Measurements from ENCODE around the gene DYNLT1.
"Not testable (repeated sequence)": the region's sequence is repeated elsewhere in the genome, so short reads cannot be mapped to it uniquely, and the experiment has no call there.

DYNLT1 gene

DNA sequence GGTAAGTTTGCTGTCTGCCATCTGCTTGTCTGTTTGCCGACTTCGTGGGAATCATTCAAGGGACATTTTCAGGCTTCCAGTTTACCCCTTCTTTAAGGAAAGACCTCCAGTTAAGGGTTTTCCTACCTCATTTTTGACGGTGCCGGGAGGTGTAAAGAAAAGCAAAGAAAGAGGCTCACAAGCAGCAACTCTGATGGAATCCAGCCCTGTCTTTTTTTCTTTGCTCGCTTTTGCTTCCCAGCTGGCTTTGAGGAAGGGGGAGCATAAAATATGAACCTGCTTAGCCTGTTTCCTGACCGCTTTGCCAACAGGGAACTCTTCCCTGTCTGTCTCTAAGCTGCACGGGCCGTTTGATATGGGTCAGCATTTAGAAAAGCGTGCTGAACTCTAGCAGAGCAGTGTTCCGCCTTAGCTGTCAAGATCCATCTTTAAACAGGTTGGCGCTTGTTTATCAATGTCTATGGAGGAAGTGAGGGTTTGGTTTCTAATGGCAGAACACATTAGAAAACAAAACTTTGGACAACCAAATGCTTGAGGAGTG lies 19.2 kb upstream of the DYNLT1 start:
- DNase-seq (ENCODE audit: low read depth in 2 of 2), result no peak

DNA sequence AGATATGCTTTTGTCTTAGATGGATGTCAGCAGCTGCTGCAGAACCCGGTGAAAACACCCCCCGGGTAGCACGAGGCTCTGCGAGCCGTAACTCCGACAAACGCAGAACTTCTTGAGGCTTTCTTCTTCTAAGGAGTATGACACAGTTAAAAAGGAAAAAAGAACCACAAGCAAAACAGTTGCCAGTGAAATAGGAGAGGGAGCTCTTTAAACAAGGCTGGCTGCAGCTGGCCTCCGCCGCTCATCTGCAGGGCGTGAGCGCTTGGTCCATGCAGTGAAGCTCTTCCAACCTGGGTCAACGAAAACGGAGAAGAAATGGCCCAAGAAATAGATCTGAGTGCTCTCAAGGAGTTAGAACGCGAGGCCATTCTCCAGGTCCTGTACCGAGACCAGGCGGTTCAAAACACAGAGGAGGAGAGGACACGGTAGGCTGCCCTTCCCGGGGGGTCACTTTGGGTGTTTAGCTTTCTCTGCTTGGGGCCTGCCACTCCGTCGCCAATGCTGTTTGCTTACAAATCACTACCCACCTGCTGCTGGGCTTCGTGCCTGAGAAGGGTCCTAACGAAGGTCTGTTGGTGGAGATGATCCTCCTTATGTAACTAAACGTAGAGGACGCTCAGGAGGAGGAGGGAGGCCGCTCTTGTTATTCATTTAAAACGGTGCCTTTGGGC lies 18.5 kb upstream of the DYNLT1 start:
- DNase-seq (ENCODE audit: low read depth in 2 of 2), result no peak

DNA sequence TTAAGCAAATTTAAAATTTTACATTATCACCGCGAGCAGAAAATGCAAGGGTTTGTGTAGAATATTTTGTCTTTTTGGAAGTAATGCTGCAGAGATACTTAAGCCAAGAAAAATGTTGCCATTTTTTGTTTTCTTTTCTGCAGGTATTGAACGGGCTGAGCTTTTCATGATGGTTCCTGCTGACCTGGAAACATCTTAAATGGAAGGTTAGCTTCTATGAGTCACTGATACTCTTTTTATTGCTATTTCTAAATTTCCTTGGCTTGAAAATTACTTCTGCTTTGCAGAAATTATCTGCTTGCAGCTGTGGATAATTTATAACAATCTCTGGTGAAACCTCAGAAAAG lies 18.0 kb upstream of the DYNLT1 start:
- no peak for DNase-seq (ENCODE audit: low read depth in 2 of 2)

DNA sequence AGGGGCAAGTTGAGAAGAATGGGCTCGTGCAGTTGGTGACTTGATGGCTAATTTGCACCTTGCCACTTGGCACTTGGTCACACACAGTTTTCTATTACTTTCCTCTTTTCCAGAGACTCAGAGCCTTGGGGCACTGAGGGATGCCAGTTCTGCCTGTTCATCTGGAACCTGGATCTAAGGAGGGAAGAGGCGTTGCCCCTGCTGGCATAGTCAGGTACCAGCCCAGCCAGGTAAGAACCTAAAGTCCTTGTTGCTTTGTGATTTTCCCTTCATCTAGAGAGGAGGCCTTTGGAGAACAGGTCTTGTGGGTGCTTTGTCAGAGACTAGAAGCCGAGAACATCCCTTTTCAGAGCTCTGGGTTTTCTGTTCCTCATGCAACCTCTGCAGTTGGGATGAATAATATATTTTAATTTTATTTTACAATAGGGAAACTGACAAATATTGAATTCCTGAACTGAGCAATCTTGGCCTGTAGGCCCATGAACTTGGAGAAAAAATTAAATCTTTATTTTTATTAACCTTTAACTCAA lies 16.7 kb upstream of the DYNLT1 start:
- DNase-seq (ENCODE audit: low read depth in 2 of 2), result no peak

DNA sequence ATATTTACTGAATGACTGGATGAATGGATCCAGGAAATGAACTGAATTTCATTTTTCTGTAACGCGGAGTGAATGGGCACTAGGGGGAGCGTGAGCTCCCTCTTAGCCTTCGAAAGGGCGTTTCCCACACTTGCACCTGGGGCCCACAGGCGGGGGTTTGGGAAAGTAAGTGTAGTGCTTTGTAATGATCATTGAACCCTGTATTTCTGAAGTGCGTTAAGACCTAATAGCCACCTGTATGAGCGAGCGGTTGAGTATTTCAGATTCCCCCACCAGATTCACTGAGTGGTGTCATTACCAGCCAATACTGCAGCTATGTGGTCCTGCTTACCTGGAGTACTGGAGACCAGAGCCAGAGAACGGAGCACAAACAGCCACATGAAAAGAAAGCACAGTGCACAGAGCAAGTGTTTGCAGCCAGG lies 15.8 kb upstream of the DYNLT1 start:
- no peak for DNase-seq (ENCODE audit: low read depth in 2 of 2)

DNA sequence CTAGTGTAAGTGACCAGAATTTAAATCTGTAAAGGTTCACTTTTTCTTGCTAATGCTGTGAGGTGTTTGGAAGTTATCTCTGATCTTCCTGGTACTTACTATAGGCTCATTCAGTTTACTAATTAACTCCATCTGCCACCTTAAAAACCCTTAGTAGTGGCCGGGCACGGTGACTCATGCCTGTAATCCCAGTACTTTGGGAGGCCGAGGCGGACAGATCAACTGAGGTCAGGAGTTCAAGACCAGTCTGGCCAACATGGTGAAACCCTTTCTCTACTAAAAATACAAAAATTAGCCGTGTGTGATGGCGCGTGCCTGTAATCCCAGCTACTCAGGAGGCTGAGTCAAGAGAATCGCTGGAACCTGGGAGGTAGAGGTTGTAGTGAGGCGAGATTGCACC lies 12.4 kb upstream of the DYNLT1 start:
- not testable (repeated sequence) for DNase-seq (ENCODE audit: low read depth in 2 of 2)

DNA sequence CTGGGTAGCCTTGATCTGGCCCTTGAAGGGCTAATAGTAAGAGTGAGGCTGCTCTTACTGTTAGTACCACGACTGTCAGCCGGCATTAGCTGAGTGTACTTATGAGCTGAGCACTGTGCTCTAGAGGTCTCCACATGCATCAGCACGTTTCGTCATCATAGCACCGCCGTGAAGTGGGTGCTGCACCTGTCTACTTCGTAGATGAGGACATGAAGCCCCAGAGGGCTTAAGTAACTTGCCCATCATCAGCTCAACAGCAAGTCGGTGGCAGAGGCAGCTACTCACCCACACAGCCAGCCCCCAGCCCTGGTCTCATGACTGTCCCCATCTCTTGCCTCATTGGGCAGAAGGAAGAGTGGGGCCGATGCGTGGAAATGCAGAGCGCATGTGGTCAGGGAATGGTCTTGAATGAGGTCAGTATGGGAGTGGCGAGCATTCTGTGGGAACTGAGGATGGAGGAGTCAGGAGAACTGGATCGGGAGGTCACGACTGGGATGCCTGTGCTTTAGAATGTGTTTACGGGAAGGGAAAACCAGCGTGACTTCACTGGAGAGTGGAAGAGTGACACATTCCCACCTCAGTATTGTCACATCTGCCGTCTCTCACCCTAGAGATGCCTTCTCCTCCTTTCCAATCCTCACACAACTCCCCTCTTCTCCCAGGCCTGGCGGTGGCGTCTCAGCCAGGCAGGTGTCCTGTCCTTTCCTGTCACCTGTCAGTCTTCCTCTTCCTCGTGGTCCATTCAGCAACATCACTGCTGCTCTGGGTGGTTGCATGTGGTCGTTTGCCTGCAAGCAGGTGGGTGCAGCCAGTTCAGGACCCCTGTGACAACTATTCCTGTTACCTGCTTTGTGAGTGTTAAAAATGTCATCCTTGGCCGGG lies 11.3 kb upstream of the DYNLT1 start:
- DNase-seq (ENCODE audit: low read depth in 2 of 2), result no peak

DNA sequence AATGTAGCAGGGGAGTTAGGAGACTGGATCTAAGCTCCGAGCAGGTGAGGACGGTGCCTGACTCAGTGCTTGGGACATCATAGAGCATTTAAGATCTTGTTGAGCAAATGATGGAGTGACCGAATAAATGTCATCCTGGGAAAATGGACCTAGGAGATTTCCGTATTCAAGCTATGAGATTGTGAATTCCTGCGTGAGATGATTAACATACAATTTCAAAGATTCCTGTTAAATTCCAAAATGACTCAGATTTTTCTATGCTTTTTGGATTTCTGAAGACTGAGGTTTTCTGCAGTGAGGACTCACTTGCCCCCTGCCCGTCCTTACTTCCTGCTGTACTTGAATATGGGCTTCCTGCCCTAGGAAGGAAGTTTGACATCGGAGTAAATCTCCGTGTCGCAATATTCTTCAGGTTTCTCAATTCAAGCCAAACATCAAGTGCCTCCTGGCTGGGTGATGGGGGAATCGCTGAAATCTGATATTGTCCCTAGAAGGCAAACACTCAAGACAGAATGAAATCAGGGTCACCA lies 10.5 kb upstream of the DYNLT1 start:
- no peak for DNase-seq (ENCODE audit: low read depth in 2 of 2)

DNA sequence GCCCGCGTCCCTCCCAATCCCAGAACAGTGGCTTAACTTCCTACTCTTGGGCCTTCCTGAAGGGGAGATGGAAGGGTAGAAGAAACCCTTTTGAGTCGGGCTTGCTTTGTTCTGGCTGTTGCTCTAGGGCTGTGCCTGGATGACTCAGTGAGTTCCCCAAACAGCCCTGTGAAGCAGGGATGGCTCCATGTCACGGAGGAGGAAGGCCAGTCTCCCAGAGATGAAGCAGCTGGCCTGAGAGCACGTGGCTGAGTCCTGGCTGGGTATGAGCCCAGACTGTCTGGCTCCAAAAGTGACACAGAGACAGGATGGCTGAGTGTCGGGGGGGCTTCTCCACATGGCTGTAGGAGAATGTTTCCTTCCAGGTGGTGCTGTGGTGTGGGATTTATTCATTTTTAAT lies 10.0 kb upstream of the DYNLT1 start:
- DNase-seq (ENCODE audit: low read depth in 2 of 2), result no peak

DNA sequence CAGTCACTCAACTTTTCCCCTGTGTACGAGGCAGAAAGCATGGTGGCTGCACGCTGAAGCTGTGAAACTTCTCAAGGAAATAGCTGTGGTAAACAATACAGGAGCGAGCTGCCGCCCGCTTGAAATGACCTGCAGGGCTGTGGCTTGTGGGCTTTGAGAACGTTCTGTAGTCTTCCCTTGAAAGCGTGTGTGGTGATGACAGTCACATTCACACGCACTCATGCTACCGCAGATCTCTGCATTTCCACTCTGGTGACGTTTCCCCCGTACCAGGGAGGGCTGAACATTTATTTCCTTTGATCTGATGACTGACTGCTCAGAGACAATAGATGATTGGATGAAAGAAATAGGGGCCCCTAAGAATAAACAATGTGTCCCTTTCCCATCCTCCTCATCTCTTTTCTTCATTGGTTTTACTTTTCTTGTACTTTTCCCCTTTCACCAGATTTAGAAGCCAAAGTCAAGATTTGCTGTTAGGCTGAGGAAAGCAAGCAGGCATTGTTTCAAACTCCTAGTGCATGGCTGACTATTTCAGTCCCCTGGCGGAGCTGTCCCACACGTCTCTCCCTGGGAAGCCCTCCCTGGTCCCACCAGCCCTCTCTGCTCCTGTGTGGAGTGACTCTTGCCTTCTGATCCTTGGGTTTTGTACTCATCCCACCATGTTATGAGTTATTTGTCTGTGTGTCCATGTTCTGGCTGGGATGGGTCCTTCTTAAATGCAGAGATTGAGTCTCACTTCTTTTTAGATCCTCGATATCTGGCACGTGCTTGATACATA lies 9.2 kb upstream of the DYNLT1 start:
- peak; percentile 66 to 85 for DNase-seq (ENCODE audit: low read depth in 2 of 2)

DNA sequence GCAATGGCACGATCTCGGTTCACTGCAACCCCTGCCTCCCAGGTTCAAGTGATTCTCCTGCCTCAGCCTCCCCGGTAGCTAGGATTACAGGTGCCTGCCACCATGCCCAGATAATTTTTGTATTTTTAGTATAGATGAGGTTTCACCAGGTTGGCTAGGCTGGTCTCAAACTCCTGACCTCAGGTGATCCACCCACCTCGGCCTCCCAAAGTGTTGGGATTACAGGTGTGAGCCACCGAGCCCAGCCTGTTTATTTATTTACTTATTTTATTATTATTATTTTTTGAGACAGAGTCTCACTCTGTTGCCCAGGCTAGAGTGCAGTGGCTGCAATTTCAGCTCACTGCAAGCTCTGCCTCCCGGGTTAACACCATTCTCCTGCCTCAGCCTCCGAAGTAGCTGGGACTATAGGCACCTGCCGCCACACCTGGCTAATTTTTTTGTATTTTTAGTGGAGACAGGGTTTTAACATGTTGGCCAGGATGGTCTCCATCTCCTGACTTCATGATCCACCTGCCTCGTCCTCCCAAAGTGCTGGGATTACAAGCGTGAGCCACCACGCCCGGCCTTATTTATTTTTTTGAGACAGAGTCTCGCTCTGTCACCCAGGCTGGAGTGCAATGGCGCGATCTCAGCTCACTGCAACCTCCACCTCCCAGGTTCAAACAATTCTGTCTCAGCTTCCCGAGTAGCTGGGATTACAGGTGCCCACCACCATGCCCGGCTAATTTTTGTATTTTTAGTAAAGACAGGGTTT lies 7.6 kb upstream of the DYNLT1 start:
- not testable (repeated sequence) for DNase-seq (ENCODE audit: low read depth in 2 of 2)

DNA sequence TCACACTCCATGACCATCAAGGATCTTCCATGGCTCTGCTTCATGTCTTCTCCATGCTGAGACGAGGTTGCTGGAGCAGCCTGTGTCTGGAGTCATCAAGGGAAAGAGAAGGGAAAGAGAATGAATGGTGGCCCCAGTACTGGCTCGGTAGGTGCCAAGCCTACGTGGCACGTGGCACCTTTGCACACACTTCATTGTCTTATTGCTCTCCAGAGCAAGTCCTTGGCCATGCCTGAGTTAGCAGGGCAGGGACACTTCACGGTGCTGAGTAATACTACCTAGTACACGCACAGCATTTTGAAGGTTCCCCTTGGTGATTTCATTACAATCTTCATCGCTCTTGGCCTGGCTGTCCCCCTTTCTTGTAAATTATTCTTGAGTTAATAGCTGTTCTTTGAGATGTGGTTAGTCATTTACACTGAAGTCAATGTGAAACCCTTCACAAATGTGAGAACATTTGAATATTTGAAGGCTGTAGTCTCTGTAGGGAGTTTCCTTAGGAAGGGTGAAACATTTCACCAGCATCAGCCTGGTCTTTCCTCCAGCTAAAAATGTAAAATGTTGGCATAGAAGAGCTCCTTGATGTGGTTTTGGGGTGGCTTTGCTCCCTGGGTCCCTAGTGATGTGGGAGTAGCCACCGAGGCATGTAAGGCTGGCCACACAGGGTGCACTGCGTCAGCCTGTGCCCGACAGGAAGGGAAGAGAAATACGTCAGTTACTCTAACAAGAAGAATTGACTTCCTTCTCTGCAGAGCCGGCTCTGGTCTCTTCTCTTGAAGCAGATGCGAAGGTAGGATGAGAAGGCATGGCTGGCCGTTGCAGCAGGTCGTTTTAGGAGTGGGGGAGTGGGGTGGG lies 5.0 kb upstream of the DYNLT1 start, which contains the start of gene SYTL3:
Gene SYTL3 (plus strand): TSS at position 766 of the 855 bp plus-strand sequence. CDS start 13,215 bp downstream, outside the sequence.
- peak; percentile 65 to 81 for DNase-seq (ENCODE audit: low read depth in 2 of 2)

DNA sequence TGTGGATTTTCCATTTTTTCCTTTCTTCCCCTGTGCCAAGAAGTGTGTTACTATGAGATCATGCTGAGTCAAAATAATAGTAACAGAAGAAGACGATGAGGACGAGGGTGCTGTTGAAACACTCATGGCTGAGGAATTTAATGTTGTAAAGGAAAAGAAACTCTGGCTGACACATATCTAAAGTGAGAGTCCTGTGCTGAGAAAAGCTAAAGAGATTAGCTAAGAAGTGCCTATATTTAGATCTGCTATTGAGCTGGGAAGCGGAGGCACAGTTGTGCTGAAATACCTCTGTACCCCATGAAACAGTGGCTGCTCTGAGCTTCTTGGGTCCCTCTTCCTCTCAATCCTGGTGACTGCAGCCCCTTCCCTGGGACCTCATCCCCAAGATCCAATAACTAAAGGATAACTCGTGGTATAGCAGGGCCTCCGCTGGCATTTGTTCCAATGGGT lies 4.2 kb upstream of the DYNLT1 start:
- no peak for DNase-seq (ENCODE audit: low read depth in 2 of 2)

DNA sequence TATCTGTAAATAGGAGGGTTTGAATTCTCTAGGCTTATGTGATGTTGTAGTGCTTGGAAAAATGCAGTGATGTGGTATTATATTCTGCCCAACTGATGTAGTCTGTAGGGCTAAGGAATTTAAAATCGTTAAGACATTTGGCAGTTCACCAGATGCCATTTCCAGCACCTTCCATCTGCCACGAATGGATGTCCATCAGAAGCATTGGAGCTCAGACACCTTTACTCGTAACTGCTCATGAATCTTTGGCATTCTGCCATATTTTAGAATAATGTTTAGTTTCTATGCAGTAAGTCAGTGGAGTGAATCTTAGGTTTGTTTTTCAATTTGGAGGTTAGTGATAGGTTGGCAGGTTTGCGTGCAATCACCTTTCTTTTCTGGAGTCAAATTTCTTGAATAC lies 3.0 kb upstream of the DYNLT1 start:
- no peak for DNase-seq (ENCODE audit: low read depth in 2 of 2)

DNA sequence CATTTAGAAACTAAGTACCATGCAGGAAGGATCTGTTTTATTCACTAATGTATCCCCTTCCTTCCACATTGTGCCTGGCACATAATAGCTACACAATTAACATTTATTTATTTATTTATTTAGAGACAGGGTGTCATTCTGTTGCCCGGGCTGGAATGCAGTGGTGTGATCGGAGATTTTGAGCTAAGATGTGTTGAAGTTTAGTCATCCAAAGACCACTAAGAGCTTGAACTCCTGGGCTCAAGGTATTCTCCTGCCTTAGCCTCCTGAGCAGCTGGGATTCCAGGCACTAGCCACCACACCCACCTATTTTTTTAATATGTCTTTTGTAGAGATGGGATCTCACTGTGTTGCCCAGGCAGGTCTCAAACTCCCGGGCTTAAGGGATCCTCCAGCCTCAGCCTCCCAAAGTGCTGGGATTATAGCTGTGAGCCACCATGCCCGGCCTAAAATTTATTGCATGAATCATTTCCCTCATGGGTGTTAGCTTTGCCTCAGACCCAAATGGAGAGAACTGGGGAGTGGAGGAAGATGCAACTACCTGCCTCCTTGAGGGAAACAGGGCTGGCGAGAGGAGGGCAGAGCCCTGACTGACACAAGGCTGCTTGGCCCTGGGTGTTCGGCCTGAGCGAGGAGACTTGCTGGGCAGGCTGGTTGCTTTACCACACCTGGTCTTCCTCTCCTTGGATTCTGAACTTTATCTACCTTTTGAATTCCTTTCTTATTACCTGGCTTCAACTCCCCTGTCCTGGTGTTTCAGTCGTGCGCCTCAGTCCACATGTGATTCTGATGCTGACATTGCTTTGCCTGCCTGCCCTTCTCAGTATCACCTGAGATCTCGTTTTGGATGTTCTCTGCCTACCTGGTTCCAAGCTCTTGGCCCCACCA lies 1.7 kb upstream of the DYNLT1 start:
- no peak for DNase-seq (ENCODE audit: low read depth in 2 of 2)

DNA sequence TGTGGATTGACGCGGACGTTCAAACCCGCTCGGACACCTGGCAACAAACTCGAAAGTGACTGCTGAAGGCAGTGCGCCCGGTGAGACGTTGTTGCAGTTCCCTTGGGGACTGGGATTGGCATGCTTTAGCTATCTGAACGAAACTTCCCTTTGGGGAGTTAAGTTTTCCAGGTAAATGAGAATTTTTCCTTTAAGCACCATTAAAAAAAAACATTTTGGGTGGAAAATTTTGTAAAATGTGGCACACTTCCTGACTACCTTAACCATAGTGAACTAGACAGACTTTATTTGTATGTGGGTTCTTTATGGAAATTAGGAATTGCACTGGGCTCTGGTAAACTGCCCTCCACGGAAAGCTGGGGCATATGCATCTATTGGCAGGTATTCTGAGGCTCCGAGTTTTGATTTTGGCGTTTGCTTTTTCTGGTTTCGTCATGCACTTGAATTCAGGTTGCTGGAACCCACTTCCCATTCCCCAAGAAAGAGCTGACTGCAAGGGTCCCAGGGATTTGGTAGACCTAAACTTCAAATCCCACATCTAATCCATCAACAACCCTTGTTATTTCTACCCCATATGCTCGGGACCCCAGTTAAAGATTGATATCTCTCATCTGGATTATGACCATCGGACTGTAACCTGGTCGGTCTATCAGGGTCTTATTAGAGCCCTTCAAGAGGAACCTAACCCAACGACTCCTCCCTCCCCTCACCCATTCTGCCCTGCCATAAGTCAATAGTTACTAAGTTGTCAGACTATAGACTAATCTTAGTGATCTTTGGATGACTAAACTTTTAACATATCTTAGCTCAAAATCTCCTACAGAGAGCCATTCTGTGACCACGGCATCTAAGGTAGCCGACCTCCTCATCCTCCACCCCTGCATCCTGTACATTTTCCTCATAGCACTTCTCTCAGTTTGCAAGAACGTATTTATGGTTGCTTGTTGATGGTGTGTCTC lies 800 bp upstream of the DYNLT1 start:
- DNase-seq (ENCODE audit: low read depth in 2 of 2), result no peak

DNA sequence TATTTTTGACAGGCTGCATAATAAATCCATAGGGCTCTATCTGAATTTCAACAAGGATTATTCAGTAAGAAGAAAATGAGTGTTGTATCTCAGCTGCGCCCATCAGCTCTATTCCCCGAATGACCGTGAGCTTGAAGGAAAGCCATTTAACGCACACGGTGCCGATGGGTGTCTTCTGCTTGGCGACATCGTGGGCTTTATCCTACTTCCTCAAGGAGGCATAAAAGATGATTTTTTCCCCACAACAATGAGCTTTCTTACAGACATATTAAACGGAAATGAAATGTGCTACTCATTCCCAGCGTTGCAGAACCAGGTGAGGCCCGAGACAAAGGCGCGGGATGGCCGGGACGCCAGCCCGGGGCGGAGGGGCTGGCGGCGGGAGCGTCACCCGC lies 710 bp downstream of the DYNLT1 start:
- DNase-seq (ENCODE audit: low read depth in 2 of 2), result no peak

All from stimulated activated CD4-positive, alpha-beta T cell treated with anti-CD3 and anti-CD28 coated beads, Interleukin-4, amount 100 ng/mL, for 48 hours (primary cell).